Neutrophil (primary cell): ENCODE results near the gene LEF1.

Experiments used
- H3K27ac ChIP-seq: fragments of 200-600 bp; sonication (generic); 2 replicates; pipeline ENCODE4 v1.5.1; 2016; ENCODE audit warnings: mild to moderate bottlenecking, moderate library complexity
- H3K27me3 ChIP-seq: fragments of 200-600 bp; sonication (generic); 2 replicates; pipeline ENCODE4 v1.6.0; 2016; ENCODE audit warnings: mild to moderate bottlenecking
- H3K36me3 ChIP-seq: fragments of 200-600 bp; sonication (generic); 2 replicates; pipeline ENCODE4 v1.5.1; 2017
- H3K4me1 ChIP-seq, 2 experiments: fragments of 200-600 bp in 1 of 2; sonication (generic) in 1 of 2; 1 replicate in 1 of 2; 2 replicates in 1 of 2; pipeline versions ENCODE4 v1.5.1 to v1.6.1; 2013 to 2016; ENCODE audit warnings: low read depth in 1 of 2, low read length in 1 of 2, mild to moderate bottlenecking in 1 of 2, moderate library complexity in 1 of 2; ENCODE audit not compliant: control insufficient read depth in 1 of 2, insufficient read depth in 1 of 2
- H3K4me3 ChIP-seq, 2 experiments: fragments of 200-600 bp in 1 of 2; sonication (generic) in 1 of 2; 1 replicate in 1 of 2; 2 replicates in 1 of 2; pipeline ENCODE4 v1.5.1; 2013 to 2016; ENCODE audit warnings: low read depth in 1 of 2, low read length in 1 of 2, mild to moderate bottlenecking in 1 of 2, moderate library complexity in 1 of 2
- H3K9me3 ChIP-seq: fragments of 200-600 bp; sonication (generic); 2 replicates; pipeline ENCODE4 v1.5.1; 2016
- TF ChIP-seq, protein P1 (sequence below): fragments of 200-600 bp; sonication (generic); IDR thresholded peaks from 2 replicates; pipeline ENCODE4 v1.5.1; 2016; ENCODE audit warnings: antibody characterized with exemption

Gene LEF1

DNA sequence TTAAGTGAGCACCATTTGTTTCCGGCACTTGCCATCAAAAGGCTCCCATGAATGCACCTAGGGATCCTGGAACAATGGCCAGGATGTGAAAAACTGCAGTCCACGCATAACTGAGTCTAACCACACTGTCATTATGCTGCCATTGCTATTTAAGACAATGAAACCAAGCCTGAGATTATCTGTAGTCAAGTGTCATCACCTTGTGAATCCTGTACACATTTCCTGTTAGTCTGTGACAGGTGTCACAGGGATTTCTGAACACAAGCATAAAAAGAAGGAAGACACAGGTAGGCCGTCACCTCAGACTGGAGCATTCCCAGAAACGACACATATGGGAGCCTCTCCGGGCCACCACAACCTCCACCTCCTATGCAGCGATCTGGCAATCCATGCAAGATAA is 112.3 kb downstream of the LEF1 start:
- Histone ChIP-seq H3K36me3 (no peaks in the 10 kb centered on the region), H3K27me3 (peaks cover 18% of the 10 kb centered on the region), H3K4me1 (no peaks in the 10 kb centered on the region), H3K9me3 (no peaks in the 10 kb centered on the region), H3K4me3 (no peak overlapping the region), H3K27ac (no peak overlapping the region)
- TF ChIP-seq, protein P1, sequence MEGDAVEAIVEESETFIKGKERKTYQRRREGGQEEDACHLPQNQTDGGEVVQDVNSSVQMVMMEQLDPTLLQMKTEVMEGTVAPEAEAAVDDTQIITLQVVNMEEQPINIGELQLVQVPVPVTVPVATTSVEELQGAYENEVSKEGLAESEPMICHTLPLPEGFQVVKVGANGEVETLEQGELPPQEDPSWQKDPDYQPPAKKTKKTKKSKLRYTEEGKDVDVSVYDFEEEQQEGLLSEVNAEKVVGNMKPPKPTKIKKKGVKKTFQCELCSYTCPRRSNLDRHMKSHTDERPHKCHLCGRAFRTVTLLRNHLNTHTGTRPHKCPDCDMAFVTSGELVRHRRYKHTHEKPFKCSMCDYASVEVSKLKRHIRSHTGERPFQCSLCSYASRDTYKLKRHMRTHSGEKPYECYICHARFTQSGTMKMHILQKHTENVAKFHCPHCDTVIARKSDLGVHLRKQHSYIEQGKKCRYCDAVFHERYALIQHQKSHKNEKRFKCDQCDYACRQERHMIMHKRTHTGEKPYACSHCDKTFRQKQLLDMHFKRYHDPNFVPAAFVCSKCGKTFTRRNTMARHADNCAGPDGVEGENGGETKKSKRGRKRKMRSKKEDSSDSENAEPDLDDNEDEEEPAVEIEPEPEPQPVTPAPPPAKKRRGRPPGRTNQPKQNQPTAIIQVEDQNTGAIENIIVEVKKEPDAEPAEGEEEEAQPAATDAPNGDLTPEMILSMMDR = no peak

DNA sequence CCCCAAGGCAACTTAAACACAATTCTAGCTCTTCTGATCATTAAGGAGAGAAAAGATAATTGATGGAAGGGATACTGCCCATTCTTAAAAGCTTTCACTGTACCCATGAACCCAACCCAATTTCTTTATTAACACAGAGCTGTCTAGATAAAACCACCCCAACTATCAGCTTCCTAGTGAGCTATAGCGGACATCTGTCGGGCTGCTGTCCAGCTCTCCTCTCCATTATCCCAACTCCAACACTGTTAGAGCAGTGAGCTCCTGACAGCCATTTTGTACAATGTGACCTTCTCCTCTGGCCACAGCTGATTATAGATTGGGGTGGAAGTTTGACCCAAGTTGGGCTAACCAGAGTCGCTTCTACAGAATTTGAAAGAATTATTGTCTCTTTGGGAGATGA is 112.9 kb downstream of the LEF1 start:
- no peaks in the 10 kb centered on the region for H3K36me3 ChIP-seq
- H3K4me1 ChIP-seq = no peaks in the 10 kb centered on the region
- no peak overlapping the region for H3K4me3 ChIP-seq
- H3K9me3 ChIP-seq = no peaks in the 10 kb centered on the region
- TF ChIP-seq, protein P1 = no peak
- peaks cover 11% of the 10 kb centered on the region for H3K27me3 ChIP-seq
- no peak overlapping the region for H3K27ac ChIP-seq

DNA sequence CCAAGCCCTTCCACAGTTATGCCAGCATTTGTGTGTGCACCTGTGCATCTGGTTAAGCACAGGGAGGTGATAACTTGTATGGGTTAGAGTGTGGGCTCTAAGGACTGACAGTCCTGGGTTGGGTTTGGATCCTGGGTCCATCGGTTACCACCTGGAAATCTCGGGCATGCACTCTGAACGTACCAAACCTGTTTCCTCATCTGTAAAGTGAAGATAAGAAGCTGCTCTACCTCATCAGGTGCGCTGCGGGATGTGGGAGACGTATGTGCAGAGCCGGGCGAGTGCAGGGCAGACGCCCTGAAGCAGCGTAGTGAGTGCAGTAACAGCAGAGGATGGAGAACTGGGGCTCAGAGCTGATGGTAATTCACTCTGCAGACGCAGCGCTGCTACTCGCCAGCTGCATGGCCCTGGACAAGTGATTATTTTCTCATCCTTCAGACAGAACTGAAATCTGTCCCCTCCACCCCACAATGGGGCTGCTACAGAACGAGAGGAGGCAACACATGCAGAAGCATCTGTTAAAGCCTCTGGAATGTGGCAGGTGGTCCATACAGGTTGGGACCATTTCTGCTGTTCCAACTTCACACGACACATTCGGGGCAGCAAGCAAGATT is 114.6 kb downstream of the LEF1 start:
- H3K4me1 ChIP-seq = no peaks in the 10 kb centered on the region

DNA sequence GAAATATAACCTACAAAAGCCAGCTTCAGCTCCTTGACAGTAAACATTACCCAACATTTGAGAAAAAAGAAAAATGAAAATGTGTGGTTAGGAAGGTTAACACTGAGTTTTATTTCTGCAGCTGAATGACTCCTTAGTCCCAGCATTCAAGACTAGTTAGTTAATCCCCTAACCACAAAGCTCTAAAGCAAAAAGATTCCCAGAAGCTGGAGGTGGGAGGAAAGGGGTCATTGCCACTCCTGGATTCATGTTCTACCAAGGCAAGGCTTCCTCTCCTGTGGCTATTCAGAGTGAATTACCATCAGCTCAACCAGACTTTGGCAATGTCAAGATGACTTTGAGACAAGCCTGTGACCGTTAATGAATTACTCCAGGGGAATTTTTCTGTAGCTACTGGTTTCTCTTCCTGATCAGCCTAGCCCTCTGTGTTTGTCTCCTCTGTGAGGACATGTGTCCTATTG is 115.5 kb downstream of the LEF1 start:
- H3K27me3 ChIP-seq = peaks cover 9% of the 10 kb centered on the region
- no peak overlapping the region for H3K4me3 ChIP-seq
- H3K36me3 ChIP-seq = no peaks in the 10 kb centered on the region
- no peaks in the 10 kb centered on the region for H3K9me3 ChIP-seq
- TF ChIP-seq, protein P1 = no peak
- H3K27ac ChIP-seq = no peak overlapping the region
- no peaks in the 10 kb centered on the region for H3K4me1 ChIP-seq

More for the DNA sequence above, 114.6 kb downstream of the LEF1 start:
- Histone ChIP-seq H3K27me3 (peaks cover 9% of the 10 kb centered on the region), H3K9me3 (no peaks in the 10 kb centered on the region), H3K4me3 (no peak overlapping the region), H3K27ac (no peak overlapping the region), H3K36me3 (no peaks in the 10 kb centered on the region)
- TF ChIP-seq, protein P1 = no peak

DNA sequence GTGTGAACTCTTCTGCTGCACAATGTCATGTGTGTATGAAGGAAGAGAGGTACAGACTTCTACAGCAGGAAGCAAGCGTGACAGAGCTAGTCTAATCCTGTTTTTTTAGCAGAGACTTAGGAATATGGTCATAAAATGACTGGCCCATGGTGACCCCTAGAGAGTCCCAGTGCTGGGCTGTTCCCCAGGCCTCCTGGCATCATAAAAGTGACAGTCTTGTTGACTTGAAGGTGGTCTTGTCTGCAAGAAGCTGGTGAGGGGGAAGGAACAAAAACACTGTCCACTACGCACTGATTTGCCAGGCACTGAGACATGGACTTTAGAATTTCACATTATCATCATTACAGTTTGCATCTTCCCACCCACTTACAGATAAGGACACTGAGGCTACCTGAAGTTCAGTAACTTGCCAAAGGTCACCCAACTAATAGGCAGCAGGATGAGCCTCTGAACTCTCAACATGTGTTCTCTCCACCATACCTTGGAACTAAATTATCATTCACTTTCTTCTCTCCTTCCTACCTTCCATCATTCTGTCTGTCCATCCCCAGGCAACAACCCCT is 116.1 kb downstream of the LEF1 start:
- Histone ChIP-seq H3K27ac (no peak overlapping the region), H3K27me3 (peaks cover 9% of the 10 kb centered on the region), H3K4me1 (no peaks in the 10 kb centered on the region), H3K9me3 (no peaks in the 10 kb centered on the region), H3K4me3 (no peak overlapping the region), H3K36me3 (no peaks in the 10 kb centered on the region)
- TF ChIP-seq, protein P1 = no peak
